Airway epithelial cell (primary cell): Measurements from ENCODE around the gene GIMD1. TPM values are rescaled to one million over a fixed set of nuclear protein-coding genes. Genes with fewer than 3 reads are reported as not detected.

Source experiments
- total RNA-seq: library from RNA; depleted of rRNA; stranded (reverse); fragments of >200 nt; gene quantifications from 2 replicates; pipeline ENCODE4 v1.2.3, GENCODE V29; 2015

The GIMD1 gene
- not detected in 2 replicates for total RNA-seq

DNA sequence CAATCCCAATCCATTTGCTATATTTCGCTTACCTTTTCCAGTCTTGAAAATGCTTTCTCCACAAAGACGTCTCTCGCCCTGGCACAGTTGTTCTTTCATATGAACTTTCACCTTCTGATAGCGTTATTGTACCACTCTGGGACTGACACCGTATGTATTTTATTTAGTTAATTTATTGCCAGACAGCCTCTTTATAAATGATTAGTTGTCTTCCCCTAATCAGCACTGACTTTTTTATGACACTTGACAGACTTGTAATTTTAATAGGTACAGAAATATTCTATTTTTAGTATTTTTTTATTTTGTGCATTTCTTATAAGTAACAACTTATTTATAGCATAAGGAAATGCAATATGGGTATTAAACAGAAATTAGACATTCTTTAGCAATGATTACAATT, at the start of gene GIMD1:
Gene GIMD1, minus strand, starts transcription at position 101 of the 400 bp plus-strand sequence. CDS start 1,343 bp downstream, outside the sequence.

GRCh38 chr4:106315968-106316772, 52.4 kb downstream of the GIMD1 start, which contains the start of the genes AIMP1 and TBCK:
TSS of gene AIMP1 (plus strand) at chr4:106316550. CDS start at chr4:106325010, 8,460 bp downstream.
TSS of gene TBCK (minus strand) at chr4:106316209. CDS start at chr4:106308960, 7,249 bp downstream.

Other genes starting within 250 kb of the GIMD1 start
- 12.8 and 16.0 TPM in 2 replicates for gene TBCK, start 52.6 kb downstream of the GIMD1 start, total RNA-seq
- gene AIMP1, start 52.2 kb downstream of the GIMD1 start, total RNA-seq, result 28.4 and 32.4 TPM in 2 replicates